Upper lobe of right lung (tissue), 1 donor: Measurements from ENCODE around the gene SGCA. TPM values are rescaled to one million over a fixed set of nuclear protein-coding genes. Genes with fewer than 3 reads are reported as not detected.
A peak's percentile ranks its signal among the peaks of the same experiment; 100 is the strongest.

Experiments
- ATAC-seq: fragments of 200-7000 bp; cut with Tn5 transposase; one replicate; pipeline ENCODE4 v1.9.1; 2020; ENCODE audit warnings: mild to moderate bottlenecking, moderate library complexity
- DNase-seq: peaks from one replicate; pipeline ENCODE4 v3.0.0-alpha.2; 2020
- H3K27ac ChIP-seq: fragments of 200-600 bp; one replicate; pipeline ENCODE4 v1.8.0; 2022
- H3K27me3 ChIP-seq: fragments of 200-600 bp; one replicate; pipeline ENCODE4 v1.8.0; 2022; ENCODE audit warnings: mild to moderate bottlenecking
- H3K36me3 ChIP-seq: fragments of 200-600 bp; one replicate; pipeline ENCODE4 v1.8.0; 2022
- H3K4me1 ChIP-seq: fragments of 200-600 bp; one replicate; pipeline ENCODE4 v1.8.0; 2022
- H3K4me3 ChIP-seq: fragments of 200-600 bp; one replicate; pipeline ENCODE4 v1.8.0; 2022; ENCODE audit warnings: mild to moderate bottlenecking
- H3K9me3 ChIP-seq: fragments of 200-600 bp; one replicate; pipeline ENCODE4 v1.8.0; 2022
- intact Hi-C: fragments of 100-400 bp; cut with DNase I; formaldehyde crosslinking; loops from one replicate; pipeline ENCODE4 v1.11.0; 2022
- long read RNA-seq: library from polyadenylated mRNA; unstranded; transcript quantifications from one replicate; pipeline ENCODE4 v2.0.0, GENCODE V29; 2021
- total RNA-seq: library from RNA; stranded (reverse); fragmentation: NEBNext Ultra II Directional; extraction: Animal tissue kit (Norgen Biotek cat#: 25700); gene quantifications from one replicate; pipeline ENCODE4 v1.2.1, GENCODE V29; 2021
- TF ChIP-seq, protein P1 (sequence below): fragments of 200-600 bp; IDR thresholded peaks from one replicate; pipeline ENCODE4 v1.8.0; 2022; ENCODE audit warnings: antibody characterized with exemption
- donor health status: DM: no; HTN: yes; CAD: no; lungs with severe emphysema.

SGCA gene
- 27.8 TPM for total RNA-seq
- long read RNA-seq, transcript SGCA-201 (10 exons, 1,432 nt) = major isoform, 15 of 27 reads
- long read RNA-seq, partial matches to known transcripts = 4 of 27 reads
- long read RNA-seq, other reads (novel, unspliced or antisense) = 5 of 27 reads

DNA sequence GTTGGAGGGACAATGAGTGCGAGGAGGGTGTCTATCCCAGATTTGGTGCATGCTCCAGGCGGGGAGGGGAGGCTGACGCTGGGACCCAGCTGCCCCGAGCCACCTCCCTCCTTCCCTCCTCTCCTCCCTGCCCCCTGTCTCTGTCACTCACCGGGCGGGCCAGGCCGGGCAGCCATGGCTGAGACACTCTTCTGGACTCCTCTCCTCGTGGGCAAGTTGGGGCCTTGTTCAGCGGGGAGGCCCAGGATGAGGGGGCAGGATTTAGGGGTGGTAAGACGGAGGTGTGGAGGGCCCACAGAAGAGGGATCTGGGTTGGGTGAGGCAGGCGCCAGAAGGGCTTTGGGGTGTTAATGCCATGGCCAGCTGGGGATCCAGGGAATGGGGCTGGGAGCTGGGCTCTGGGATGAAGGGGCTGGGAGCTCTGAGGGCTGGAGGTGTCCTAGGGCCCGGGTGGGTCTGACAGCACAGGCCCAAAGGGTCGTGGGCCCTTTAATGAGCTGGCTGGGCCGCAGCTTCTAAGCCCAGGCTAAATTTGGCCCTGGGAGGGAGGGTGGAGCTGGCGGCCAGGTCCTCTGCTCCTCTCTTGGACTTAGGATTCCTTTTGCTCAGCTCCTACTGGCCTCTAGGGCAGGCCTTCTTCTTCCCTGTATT is at the start of gene SGCA:
Gene SGCA (plus strand): TSS at position 139 of the 651 bp plus-strand sequence. CDS start 36 bp downstream, at position 175.
- no peaks in the 10 kb centered on the region for H3K36me3 ChIP-seq
- intact Hi-C loops = loop anchor here (10.0 kb wide), 1 partner anchor 51 kb away; no protein-coding TSS in a partner anchor
- no peaks in the 10 kb centered on the region for H3K27me3 ChIP-seq
- no peaks in the 10 kb centered on the region for H3K9me3 ChIP-seq
- H3K4me3 ChIP-seq = peak within 1 kb of the TSS; percentile 16
- DNase-seq = no peak
- no peak for ATAC-seq
- TF ChIP-seq, protein P1, sequence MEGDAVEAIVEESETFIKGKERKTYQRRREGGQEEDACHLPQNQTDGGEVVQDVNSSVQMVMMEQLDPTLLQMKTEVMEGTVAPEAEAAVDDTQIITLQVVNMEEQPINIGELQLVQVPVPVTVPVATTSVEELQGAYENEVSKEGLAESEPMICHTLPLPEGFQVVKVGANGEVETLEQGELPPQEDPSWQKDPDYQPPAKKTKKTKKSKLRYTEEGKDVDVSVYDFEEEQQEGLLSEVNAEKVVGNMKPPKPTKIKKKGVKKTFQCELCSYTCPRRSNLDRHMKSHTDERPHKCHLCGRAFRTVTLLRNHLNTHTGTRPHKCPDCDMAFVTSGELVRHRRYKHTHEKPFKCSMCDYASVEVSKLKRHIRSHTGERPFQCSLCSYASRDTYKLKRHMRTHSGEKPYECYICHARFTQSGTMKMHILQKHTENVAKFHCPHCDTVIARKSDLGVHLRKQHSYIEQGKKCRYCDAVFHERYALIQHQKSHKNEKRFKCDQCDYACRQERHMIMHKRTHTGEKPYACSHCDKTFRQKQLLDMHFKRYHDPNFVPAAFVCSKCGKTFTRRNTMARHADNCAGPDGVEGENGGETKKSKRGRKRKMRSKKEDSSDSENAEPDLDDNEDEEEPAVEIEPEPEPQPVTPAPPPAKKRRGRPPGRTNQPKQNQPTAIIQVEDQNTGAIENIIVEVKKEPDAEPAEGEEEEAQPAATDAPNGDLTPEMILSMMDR = no peak
- H3K4me1 ChIP-seq = peaks cover 7% of the 10 kb centered on the region
- peak within 1 kb of the TSS; percentile 49 for H3K27ac ChIP-seq

DNA sequence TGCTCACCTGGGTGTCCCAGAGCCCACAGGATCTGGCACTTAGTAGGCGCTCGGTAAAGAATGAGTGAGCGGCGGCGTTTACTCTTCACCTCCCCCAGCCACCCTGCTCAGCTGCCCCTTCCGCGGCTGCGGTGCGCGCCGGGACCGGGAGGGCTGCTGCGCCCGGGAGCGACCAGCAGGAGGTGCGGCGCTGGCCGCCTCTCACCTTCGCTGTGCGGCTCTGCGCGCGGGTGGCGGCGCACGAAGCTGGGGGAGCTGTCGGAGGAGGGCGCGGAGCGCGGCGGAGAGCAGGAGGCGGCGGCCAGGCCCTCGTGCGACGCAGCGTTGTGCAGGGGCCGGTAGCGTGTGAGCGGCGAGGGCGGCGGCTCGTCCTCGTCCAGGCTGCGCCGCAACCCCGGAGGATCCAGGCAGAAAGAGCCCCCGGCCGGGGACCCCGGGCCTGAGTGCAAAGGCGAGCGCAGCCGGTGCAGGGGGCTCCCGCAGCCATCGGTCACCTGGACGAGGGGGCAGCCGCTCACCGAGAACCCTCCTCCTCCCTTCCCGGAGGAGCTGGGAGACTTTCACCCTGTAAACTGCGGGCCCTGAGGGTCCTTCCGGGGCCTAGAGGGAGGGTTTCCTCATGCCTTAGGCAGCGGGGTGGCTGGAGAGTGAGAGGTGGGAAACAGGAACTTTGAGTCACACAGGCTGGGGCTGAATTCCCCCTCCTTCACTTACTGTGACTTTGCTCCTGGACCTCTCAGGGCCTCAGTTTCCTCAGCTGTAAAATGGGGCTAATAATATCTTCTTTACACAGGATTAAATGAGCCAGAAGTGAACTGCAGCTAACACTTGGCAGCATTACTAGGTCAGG is 48.4 kb upstream of the SGCA start:
- TF ChIP-seq, protein P1 = peak; percentile 54
- Histone ChIP-seq H3K36me3 (no peaks in the 10 kb centered on the region), H3K27me3 (peaks cover 27% of the 10 kb centered on the region), H3K27ac (no peak overlapping the region), H3K9me3 (no peaks in the 10 kb centered on the region), H3K4me1 (peaks cover 11% of the 10 kb centered on the region), H3K4me3 (peak overlapping the region; percentile 14)
- DNase-seq (peak; percentile 82), ATAC-seq (peak; percentile 84)
- intact Hi-C loops = loop anchor here (10.0 kb wide), 1 partner anchor 47 kb away; the partner anchor contains the start of gene SGCA

DNA sequence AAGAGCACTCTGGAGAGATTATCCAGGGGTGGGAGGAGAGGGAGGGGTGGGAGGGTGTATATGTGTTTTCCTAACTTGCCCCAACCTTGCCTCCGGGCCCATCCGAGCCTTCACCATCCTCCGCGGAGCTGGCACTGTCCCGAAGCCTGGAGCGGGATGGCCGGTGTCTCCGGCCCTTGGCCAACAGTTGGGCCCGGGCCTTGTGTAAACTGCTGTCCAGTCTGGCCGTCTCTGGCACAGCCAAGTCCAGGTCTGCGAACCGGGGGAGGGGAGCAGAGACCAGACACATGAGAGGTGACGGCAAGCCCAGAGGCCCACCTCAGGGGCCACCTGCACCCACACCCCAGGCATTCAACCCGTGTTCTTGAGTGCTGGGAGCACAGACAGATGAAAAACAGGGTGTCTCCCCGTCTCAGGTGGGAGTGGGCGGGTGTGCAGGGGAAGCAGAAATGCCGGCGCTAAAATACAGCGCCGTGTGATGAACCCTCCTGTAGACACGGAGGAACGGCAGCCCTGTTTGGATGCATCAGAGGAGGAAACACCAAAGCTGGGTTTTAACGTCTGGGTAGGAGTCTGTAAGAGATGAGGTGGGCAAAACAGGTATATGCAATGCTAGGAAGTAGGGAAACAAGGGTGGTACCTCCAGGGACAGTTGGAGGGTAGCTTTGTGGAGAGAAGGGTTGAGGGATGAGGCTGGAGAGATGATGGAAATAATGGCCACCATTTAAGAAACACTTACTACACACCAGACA is 47.6 kb upstream of the SGCA start:
- no peak overlapping the region for H3K4me3 ChIP-seq
- no peak overlapping the region for H3K27ac ChIP-seq
- no peaks in the 10 kb centered on the region for H3K9me3 ChIP-seq
- no peak for DNase-seq
- no peaks in the 10 kb centered on the region for H3K36me3 ChIP-seq
- no peak for ATAC-seq
- peaks cover 27% of the 10 kb centered on the region for H3K27me3 ChIP-seq
- H3K4me1 ChIP-seq = peaks cover 14% of the 10 kb centered on the region
- TF ChIP-seq, protein P1 = no peak
- intact Hi-C loops = loop anchor here (10.0 kb wide), 1 partner anchor 47 kb away; the partner anchor contains the start of gene SGCA

DNA sequence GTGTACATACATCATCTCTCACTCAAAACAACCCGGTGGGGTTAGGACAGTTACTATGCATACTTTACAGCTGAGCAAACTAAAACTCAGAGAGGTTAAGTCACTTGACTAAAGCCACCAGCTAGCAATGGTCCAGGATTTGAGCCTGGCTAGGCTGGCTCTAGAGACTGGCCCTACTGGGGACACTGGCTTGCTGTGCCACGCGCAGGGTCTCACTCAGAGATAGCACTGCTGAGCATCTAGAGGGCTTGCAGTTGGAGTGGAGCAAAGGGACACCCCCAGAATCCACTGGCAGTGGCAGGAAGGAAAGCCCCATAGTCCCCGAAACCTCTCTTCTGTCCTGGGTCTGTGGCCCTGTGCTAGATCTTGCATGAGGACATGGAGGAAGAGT is 47.0 kb upstream of the SGCA start:
- no peak overlapping the region for H3K27ac ChIP-seq
- peaks cover 27% of the 10 kb centered on the region for H3K27me3 ChIP-seq
- no peak overlapping the region for H3K4me3 ChIP-seq
- DNase-seq (no peak), ATAC-seq (no peak)
- no peaks in the 10 kb centered on the region for H3K9me3 ChIP-seq
- peaks cover 16% of the 10 kb centered on the region for H3K4me1 ChIP-seq
- TF ChIP-seq, protein P1 = no peak
- no peaks in the 10 kb centered on the region for H3K36me3 ChIP-seq
- intact Hi-C loops = loop anchor here (10.0 kb wide), 1 partner anchor 46 kb away; the partner anchor contains the start of gene SGCA
